ENCODE results near the gene LIN7A. TPM values are rescaled to one million over a fixed set of nuclear protein-coding genes. Genes with fewer than 3 reads are reported as not detected.

The LIN7A gene
- total RNA-seq, 1 experiment from 2014 or later: 16.2 TPM

GRCh38 chr12:80877721-80878265, 59.9 kb downstream of the LIN7A start:
- Histone ChIP-seq H3K36me3 (ENCODE audit: control insufficient read depth, insufficient read depth, low read length) (no peaks in the 10 kb centered on the region), H3K4me1 (no peaks in the 10 kb centered on the region), H3K9me3 (no peaks in the 10 kb centered on the region), H3K27me3 (replicated peaks; ENCODE audit: control insufficient read depth, insufficient read depth, low read length) (no peaks in the 10 kb centered on the region), H3K4me3 (ENCODE audit: low read depth, low read length) (no peak overlapping the region)
- Mint-ChIP-seq H3K9me3 (ENCODE audit: unreplicated experiment) (no peaks in the 10 kb centered on the region), H3K4me3 (ENCODE audit: unreplicated experiment) (no peak overlapping the region), H3K4me1 (ENCODE audit: low read depth, unreplicated experiment) (no peaks in the 10 kb centered on the region), H3K36me3 (ENCODE audit: insufficient read depth, unreplicated experiment) (no peaks in the 10 kb centered on the region), H3K27me3 (ENCODE audit: insufficient read depth, unreplicated experiment) (no peaks in the 10 kb centered on the region), H3K27ac (ENCODE audit: unreplicated experiment) (no peak overlapping the region)
- ChIA-PET CTCF (no interaction called here), POLR2A (no interaction called here)
- intact Hi-C loops (cut with micrococcal nuclease; ENCODE audit: unreplicated experiment): no loop called here
- no TSS peak for BruUV-seq (replicated peaks)
- no peak for TF ChIP-seq CTCF (IDR thresholded peaks at IDR 0.05; ENCODE audit: insufficient read depth in 1 of 2, low read depth in 1 of 2, low read length in 1 of 2, severe bottlenecking in 1 of 2, unreplicated experiment in 1 of 2)
- no peak for DNase-seq

- no peaks in the 10 kb centered on the region for H3K36me3 Mint-ChIP-seq (ENCODE audit: insufficient read depth, unreplicated experiment)
These were observed 65.7 kb downstream of the LIN7A start for GRCh38 chr12:80872053-80872452.

GRCh38 chr12:80869264-80869663, 68.5 kb downstream of the LIN7A start:
- Mint-ChIP-seq H3K9me3 (ENCODE audit: unreplicated experiment) (no peaks in the 10 kb centered on the region), H3K4me3 (ENCODE audit: unreplicated experiment) (no peak overlapping the region), H3K27ac (ENCODE audit: unreplicated experiment) (no peak overlapping the region), H3K4me1 (ENCODE audit: low read depth, unreplicated experiment) (no peaks in the 10 kb centered on the region), H3K36me3 (ENCODE audit: insufficient read depth, unreplicated experiment) (no peaks in the 10 kb centered on the region), H3K27me3 (ENCODE audit: insufficient read depth, unreplicated experiment) (no peaks in the 10 kb centered on the region)
- DNase-seq: no peak
- no peaks in the 10 kb centered on the region for H3K4me1 ChIP-seq
- H3K36me3 ChIP-seq (ENCODE audit: control insufficient read depth, insufficient read depth, low read length): no peaks in the 10 kb centered on the region
- H3K4me3 ChIP-seq (ENCODE audit: low read depth, low read length): no peak overlapping the region
- POLR2A ChIA-PET: no interaction called here
- TF ChIP-seq CTCF (IDR thresholded peaks at IDR 0.05; ENCODE audit: insufficient read depth in 1 of 2, low read depth in 1 of 2, low read length in 1 of 2, severe bottlenecking in 1 of 2, unreplicated experiment in 1 of 2): no peak
- H3K27me3 ChIP-seq (replicated peaks; ENCODE audit: control insufficient read depth, insufficient read depth, low read length): no peaks in the 10 kb centered on the region
- no peaks in the 10 kb centered on the region for H3K9me3 ChIP-seq
- CTCF ChIA-PET: no interaction called here
- intact Hi-C loops (cut with micrococcal nuclease; ENCODE audit: unreplicated experiment): loop anchor here (1.0 kb wide), 1 partner anchor 35 kb away; no protein-coding TSS in a partner anchor
- no TSS peak for BruUV-seq (replicated peaks)

More at GRCh38 chr12:80872053-80872452, 65.7 kb downstream of the LIN7A start:
- Mint-ChIP-seq H3K4me3 (ENCODE audit: unreplicated experiment) (no peak overlapping the region), H3K27ac (ENCODE audit: unreplicated experiment) (no peak overlapping the region), H3K9me3 (ENCODE audit: unreplicated experiment) (no peaks in the 10 kb centered on the region), H3K27me3 (ENCODE audit: insufficient read depth, unreplicated experiment) (no peaks in the 10 kb centered on the region), H3K4me1 (ENCODE audit: low read depth, unreplicated experiment) (no peaks in the 10 kb centered on the region)
- ChIA-PET POLR2A (no interaction called here), CTCF (no interaction called here)
- no TSS peak for BruUV-seq (replicated peaks)
- no peak overlapping the region for H3K4me3 ChIP-seq (ENCODE audit: low read depth, low read length)
- no peak for TF ChIP-seq CTCF (IDR thresholded peaks at IDR 0.05; ENCODE audit: insufficient read depth in 1 of 2, low read depth in 1 of 2, low read length in 1 of 2, severe bottlenecking in 1 of 2, unreplicated experiment in 1 of 2)
- H3K4me1 ChIP-seq: no peaks in the 10 kb centered on the region
- no peaks in the 10 kb centered on the region for H3K27me3 ChIP-seq (replicated peaks; ENCODE audit: control insufficient read depth, insufficient read depth, low read length)
- no peaks in the 10 kb centered on the region for H3K36me3 ChIP-seq (ENCODE audit: control insufficient read depth, insufficient read depth, low read length)
- no peaks in the 10 kb centered on the region for H3K9me3 ChIP-seq
- intact Hi-C loops (cut with micrococcal nuclease; ENCODE audit: unreplicated experiment): no loop called here
- DNase-seq: no peak
